GM18499 (cell line): ENCODE results near the gene SH2D2A.
"Not testable (repeated sequence)": the region's sequence is repeated elsewhere in the genome, so short reads cannot be mapped to it uniquely, and the experiment has no call there.

ENCODE experiments used
- ATAC-seq: cut with Tn5 transposase; IDR thresholded peaks from one replicate; pipeline ENCODE4 v1.9.1; 2021; ENCODE audit warnings: moderate number of reproducible peaks; ENCODE audit not compliant: insufficient read depth, unreplicated experiment

SH2D2A gene

GRCh38 chr1:156776942-156777341, 39.7 kb downstream of the SH2D2A start:
- no peak for ATAC-seq

DNA sequence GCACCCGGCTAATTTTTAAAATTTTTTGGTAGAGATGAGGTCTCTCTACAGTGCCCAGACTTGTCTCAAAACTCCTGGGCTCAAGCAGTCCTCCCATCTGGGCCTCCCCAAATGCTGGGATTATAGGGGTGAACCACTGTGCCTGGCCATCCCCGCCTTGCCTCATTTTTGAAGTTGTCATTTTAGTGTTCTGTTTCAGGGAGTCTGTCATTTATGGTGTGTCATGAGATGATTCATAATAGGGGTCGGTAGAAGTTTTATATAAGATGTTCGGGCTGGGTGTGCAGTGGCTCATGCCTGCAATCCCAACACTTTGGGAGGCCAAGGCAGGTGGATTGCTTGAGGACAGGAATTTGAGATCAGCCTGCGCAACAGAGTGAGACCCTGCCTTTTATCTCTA, 40.8 kb downstream of the SH2D2A start:
- no peak for ATAC-seq

DNA sequence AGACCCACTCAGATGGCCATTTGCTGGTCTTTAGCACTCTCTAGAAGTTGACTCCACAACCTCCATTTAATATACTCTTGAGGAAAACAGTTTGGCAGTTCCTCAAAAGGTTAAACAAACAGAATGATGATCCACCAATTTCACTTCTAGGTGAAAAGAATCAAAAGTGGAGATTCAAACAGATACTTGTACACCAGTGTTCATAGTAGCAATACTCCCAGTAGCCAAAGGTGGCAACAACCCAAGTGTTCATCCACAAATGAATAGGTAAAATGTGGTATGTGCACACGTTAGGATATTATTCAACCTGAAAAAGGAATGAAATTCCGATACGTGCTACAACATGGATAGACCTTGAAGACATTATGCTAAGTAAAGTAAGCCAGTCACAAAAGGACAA, 43.0 kb downstream of the SH2D2A start:
- no peak for ATAC-seq

DNA sequence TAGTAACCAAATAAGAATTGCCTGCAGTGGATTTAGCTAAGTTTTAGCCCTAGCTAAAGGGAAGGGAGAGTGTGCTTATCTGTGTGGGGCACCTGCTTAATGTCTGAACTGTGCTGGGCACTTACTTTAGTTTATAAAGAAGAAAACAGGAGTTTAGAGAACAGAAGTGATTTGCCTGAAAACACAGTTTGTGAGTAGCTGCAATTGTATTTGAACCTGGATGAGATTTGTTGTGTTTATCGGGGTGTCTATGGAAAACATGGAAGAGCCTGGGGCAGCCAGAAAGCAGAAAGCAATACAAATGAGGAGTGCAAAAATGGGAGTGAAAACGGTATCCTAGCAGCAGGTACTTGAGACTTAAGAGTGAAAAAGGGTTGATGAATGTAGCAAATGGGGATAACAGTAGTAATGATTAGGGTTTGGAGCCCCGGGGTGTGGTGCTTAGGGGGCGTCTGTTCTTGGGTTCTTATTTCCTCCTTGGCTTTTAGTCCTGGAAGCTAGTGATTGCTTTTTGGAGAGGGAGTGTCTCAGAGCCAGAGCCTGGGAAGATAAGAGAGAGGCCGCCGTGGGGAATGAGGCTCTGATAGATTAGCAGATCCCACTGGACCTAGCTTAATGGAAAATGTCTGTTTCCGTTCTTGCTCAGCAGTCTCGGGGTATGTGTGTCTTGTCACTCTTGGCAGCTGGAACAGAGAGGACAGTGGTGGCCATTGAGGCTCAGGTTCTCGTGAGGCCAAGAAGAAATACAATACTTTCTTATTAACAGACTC, 43.7 kb downstream of the SH2D2A start:
- no peak for ATAC-seq

- no peak for ATAC-seq
Observed at GRCh38 chr1:156772222-156772621, 44.4 kb downstream of the SH2D2A start.

GRCh38 chr1:156768610-156769295, 47.9 kb downstream of the SH2D2A start:
- ATAC-seq, result no peak

GRCh38 chr1:156767879-156768604, 48.6 kb downstream of the SH2D2A start:
- ATAC-seq, result no peak

DNA sequence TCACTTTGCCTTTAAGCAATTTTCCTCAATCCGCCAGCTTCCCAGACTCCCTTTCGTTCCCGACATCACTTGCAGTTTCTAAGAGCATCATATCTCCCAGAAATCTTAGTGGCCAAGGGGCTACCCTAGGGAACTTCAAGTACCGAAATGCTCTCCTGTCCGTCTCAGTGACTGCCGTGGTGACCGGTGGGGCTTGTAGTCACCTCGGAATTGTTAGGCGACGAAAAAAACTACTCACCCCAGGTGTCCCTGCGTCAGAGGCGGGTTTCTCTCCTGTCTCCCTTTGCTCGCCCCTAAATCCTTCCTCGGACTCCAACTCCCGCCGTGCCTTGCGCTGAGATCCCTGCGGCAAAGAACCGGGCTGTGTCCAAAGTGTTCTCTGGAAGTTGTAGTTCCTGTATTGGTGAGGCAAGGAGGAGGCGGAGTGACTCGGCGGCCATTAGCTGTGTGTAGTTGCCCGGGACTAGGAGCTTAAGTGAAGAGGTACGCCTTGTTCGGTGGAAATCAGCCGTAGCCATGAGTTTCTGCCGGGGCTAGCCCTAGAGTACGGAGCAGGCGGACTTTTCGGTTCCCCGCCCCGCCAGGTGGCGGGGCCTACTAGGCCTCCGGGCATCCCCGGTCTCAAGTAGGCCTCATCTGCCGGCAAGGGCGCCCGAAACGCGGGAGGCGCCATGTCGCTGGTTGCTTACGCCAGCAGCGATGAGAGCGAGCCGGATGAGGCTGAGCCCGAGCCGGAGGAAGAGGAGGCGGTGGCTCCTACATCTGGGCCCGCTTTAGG, 49.4 kb downstream of the SH2D2A start, which contains the start of gene PRCC:
Gene PRCC, plus strand, starts transcription at position 435 of the 778 bp plus-strand sequence. Its CDS starts 237 bp downstream, at position 672.
- peak; percentile 73 for ATAC-seq

- no peak for ATAC-seq
Observed at GRCh38 chr1:156766298-156767100, 50.1 kb downstream of the SH2D2A start.

DNA sequence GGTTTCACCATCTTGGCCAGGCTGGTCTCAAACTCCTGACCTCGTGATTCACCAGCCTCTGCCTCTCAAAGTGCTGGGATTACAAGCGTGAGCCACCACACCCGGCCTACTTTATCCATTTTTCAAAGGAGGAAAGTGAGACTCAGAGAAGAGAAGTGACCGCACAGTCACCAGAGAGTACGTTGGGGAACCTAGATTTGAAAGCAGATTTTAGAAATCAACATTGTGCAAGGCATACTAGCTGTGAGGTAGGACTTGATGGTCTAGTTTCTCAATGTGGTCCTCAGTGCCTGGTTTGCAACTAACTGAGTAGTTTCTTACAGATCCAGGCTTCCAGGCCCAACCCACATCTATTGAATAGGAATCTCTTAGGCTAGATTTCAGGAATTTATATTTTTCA, 51.0 kb downstream of the SH2D2A start:
- no peak for ATAC-seq

DNA sequence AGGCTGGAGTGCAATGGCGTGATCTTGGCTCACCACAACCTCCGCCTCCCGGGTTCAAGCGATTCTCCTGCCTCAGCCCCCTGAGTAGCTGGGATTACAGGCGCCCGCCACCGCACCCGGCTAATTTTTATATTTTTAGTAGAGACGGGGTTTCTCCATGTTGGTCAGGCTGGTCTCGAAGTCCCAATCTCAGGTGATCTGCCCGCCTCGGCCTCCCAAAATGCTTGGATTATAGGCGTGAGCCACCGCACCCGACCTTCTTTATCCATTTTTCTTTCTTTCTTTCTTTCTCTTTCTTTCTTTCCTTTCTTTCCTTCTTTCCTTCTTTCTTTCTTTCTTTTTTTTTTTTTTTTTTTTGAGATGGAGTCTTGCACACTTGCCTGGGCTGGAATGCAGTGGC, 51.5 kb downstream of the SH2D2A start:
- not testable (repeated sequence) for ATAC-seq

- ATAC-seq, result no peak
Observed at GRCh38 chr1:156760796-156761104, 55.9 kb downstream of the SH2D2A start.

DNA sequence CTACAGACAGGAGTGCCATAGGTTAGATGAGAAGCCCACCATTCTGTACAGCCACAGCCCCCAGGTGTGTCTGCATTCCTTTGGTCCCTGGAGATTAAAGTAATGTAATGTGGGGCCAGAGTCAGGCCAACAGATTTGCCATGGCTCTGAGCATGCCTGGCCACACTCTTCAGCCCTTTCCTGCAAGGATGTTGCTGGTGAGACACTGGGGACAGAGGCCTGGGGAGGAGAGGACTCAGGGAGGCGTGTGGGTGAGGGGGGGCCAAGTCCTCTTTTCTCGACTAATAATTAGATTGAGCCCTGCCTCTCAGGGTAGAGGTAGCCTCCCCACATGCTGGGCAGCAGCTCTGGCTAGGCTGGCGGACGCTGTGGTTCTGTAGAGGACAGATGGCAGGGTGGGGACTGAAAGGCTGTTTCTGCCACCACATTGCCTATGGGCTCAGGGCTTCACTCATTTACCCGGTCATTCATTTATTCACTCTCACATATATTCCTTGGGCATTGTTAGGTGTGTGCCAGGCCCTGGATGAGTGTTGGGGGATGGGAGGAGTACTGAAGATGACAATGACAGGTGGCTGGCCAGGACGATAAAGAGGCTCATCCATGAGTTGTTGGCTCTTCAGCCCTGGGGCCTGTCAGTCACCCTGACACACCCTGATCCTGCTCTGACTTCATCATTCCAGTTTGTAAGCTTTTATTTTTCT, 56.4 kb downstream of the SH2D2A start:
- ATAC-seq, result no peak

DNA sequence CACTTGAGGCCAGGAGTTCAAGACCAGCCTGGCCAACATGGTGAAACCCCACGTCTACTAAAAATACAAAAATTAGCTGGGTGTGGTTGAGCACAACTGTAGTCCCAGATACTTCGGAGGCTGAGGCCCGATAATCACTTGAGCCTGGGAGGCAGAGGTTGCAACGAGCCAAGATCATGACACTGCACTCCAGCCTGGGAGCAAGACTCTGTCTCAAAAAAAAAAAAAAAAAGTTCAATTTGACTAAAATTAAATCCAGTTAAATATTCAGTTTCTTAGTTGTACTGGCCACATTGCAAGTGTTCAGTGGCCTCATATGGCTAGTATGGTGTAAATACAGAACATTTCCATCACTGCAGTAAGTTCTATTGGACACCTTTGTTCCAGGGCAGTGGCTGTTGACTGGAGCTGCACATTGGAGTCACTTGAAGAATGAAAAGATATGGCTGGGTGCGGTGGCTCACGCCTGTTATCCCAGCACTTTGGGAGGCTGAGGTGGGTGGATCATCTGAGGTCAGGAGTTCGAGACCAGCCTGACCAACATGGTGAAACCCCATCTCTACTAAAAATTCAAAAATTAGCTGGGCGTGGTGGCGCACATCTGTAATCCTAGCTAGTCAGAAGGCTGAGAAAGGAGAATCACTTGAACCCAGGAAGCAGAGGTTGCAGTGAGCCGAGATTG, 58.9 kb downstream of the SH2D2A start:
- ATAC-seq, result not testable (repeated sequence)

DNA sequence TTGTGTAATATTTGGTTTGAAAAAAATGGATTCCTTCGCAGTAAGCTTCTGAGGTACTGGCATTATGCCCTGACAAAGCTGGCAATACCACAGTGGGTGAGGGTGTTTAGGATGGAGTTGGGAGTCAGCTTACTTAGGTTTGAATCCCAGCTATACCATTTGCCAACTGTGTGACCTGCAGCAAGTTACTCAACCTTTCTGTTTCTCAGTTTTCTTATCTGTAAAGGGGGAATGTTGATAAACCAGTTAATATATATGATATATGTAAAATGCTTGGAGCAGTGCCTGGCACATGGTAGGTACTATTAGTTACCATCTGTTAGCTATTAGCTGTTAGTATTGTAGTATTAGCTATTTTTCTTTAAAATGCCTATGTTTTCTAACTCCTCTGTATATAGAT, 60.3 kb downstream of the SH2D2A start:
- no peak for ATAC-seq
